VCaP (cell line): Measurements from ENCODE around the gene RXRA.

Experiments
- H3K27ac ChIP-seq: fragments of 450-650 bp; 2 replicates; pipeline ENCODE4 v1.5.1; 2017
- TF ChIP-seq, protein P1 (sequence below): fragments of 450-650 bp; conservative IDR thresholded peaks from 2 replicates; pipeline ENCODE4 v1.5.1; 2017; ENCODE audit warnings: mild to moderate bottlenecking, moderate library complexity

RXRA gene

DNA sequence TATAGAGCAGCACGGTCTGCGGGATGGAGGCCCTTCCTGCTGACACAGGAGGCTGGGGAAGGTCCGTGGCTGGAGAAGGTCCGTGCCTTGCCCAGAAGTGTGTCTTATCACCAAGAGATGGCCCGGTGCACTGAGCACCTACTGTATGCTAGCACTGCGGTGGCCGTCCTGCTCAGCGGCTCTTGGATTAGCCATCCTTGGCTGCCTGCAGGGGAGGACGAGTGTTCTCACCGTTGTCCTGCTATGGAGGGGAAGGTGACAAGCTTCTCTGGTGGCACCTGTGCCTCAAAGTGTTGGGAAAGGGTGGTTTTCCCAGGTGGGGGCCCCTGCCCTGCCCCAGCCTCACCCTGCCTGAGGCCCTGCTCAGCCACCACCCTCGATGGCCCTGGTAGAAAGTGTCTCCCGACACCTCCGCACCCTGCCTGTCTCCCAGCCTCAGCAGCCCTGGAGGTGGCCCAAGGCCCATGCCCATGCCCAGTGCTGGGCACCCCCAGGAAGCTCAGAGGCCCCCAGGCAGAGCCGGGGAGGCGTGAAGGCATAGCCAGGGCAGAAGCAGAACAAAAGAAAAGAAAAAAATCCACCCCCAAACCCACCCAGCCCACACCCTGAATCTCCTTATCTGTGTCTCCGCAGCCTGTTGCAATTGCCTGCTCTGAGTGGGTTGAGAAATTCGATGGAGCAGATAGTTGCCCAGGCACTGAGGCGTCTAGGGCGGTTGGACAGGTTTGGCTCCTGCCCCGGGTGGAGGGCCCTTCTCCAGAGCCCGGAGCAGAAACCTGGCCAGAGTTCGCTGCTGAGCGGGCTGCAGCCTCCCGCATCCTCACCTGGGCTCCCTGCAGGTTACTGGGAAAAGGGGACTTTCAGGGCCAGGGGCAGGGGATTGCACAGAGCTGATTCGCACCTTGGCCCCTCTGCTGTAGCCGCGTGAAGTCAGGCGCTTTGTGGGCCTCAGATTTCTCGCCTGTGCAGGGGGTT is 30.5 kb downstream of the RXRA start:
- H3K27ac ChIP-seq, result peak overlapping the region; percentile 100
- TF ChIP-seq, protein P1, sequence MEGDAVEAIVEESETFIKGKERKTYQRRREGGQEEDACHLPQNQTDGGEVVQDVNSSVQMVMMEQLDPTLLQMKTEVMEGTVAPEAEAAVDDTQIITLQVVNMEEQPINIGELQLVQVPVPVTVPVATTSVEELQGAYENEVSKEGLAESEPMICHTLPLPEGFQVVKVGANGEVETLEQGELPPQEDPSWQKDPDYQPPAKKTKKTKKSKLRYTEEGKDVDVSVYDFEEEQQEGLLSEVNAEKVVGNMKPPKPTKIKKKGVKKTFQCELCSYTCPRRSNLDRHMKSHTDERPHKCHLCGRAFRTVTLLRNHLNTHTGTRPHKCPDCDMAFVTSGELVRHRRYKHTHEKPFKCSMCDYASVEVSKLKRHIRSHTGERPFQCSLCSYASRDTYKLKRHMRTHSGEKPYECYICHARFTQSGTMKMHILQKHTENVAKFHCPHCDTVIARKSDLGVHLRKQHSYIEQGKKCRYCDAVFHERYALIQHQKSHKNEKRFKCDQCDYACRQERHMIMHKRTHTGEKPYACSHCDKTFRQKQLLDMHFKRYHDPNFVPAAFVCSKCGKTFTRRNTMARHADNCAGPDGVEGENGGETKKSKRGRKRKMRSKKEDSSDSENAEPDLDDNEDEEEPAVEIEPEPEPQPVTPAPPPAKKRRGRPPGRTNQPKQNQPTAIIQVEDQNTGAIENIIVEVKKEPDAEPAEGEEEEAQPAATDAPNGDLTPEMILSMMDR, result no peak

DNA sequence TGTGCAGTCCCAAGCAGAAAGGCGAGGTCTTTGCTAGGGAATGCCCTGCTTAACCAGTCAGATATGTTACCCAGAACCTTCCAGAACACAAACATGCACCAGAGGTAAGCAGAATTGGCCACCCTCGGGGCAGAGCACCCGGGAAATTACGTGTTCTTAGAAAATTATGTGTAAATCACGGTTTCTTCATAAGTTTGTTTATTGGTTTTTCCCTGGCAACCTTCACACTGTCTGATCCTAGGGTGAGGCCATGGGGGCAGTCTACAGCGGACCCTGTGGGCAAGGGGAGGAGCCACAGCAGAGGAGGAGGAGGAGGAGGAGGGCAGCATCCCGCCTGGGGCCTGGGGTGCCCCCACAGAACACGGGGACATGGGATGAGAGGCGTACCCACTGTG is 31.4 kb downstream of the RXRA start:
- TF ChIP-seq, protein P1, result no peak
- H3K27ac ChIP-seq, result peak overlapping the region; percentile 100

DNA sequence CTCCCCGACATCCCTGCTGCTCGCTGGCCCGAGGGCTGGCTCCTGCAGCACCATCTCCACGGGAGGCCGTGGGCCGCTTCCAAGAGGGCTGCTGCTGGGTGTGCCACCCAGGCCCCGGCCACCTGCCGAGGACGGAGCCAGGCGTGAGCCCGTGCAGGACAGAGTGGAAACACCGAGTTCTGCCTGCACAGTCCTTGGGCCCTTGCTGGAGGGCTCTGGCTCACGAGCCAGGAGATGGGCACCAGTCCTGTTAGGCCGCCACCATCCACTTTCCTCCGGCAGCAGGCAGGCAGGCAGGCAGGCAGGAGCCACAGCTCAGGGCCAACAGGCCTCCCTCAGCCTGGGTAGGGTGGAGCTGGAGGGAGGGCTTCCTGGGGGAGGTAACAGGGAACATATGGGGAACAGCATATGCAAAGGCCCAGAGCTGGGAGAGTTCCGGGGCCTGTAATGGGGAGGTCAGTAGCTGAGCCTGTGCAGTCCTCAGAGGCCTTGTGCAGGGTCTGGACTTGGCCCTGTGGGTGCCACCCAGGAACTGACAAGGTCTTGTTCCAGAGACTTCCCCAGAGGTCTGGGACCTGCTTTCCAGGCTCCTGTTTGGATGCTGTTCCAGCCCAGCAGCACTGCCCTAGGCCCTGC is 31.9 kb downstream of the RXRA start:
- peak overlapping the region; percentile 100 for H3K27ac ChIP-seq

DNA sequence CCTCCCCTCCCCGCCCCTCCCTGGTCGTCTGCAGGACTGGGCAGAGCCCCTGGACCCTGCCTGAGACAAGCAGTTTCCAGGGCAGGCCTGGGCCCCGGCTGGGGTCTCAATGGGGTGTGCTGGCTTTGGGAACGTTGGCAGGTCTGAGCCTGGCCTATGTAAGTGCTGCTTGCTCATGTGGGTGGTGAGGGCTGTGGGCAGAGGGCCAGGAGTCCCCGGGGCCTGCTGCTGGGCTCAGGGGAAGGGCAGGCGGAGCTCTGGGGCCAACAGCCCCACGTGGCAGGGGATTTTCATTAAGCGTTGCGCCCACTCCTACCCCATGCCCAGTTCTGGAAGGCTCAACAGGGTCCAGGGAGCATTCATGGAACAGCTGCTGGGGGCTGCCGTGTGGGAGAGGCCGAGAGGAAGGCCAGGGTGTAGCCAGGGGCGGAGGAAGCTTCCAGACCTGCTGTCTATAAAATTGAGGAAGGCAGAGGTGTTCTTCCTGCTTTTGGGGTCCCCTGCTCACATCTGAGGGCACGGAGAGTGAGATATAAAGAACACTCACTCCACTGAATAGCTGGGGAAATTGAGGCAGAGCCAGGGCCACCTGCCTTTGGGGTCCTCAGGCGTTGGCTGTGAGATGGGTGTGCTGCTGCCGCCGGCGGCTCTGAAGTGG is 32.5 kb downstream of the RXRA start:
- H3K27ac ChIP-seq, result peak overlapping the region; percentile 100
- TF ChIP-seq, protein P1, result no peak

More for the DNA sequence above, 31.9 kb downstream of the RXRA start:
- TF ChIP-seq, protein P1, result no peak

DNA sequence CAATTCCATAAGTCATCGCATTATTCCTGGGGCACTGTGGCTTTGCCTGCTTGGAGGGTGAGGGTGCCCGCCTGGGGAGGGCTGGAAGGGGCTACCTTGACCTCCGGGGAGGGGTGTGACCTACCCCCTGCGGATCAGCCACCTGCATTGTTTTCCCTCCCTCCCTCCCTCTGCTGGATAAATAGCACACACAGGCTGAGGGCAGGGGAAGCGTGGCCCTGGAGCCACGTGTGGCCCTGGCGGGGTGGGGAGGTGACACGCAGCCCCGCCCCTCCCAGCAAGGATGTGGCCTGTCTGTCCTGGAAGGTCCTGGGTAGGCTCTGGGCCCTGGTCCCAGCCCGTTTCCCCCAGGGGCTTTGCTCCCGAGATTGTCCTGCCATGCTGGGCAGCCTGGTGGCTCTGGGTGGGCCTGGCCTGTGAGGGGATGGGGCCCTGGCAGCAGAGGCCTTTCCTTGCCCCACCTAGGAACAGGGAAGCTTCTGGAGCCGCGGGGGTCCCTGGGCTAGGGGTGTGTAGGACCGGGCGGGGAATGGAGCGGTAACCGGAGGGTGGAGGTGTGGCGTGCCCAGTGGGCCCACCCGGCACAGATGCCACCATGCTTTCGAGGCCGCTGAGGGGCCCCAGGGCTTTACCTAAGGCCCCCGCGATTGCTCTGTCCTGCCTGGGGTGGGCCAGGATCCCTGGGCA is 33.4 kb downstream of the RXRA start:
- H3K27ac ChIP-seq, result peak overlapping the region; percentile 100
- TF ChIP-seq, protein P1, result no peak

DNA sequence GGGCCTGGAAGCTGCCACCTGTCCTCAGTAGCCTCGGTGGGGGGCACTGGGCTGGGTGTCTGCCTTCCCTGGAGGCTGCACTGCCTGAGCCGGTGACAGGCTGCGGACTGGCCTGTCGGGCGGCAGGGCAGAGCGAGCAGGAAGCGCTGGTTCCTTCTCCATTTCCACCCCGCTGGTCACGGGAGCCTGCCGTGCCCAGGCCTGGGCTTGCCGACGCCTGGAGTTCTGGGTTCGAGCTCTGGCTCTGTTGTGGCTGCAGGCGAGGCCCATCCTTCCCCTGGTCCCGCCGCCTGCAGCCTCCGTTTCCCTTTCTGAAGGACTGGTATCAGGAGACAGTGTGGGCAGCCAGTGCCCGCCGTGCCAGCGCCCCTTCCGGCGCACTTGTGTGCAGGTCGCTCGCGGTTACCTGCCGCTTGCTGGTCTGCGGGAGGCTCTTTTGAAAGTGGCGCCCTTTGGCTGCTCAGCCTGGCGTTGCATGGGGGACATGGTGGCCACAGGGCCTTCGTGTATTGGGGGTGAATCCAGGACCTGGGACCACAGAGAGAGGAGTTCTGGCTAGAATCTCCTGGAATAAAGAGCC is 34.0 kb downstream of the RXRA start:
- peak overlapping the region; percentile 100 for H3K27ac ChIP-seq
- TF ChIP-seq, protein P1, result no peak
